Middle frontal gyrus (tissue), 1 donor: ENCODE measurements around the gene NPTN.
"Not testable (repeated sequence)": the region's sequence is repeated elsewhere in the genome, so short reads cannot be mapped to it uniquely, and the experiment has no call there.

Experiments used
- DNase-seq: peaks from one replicate; pipeline ENCODE4 v3.0.0-alpha.2; 2015; ENCODE audit warnings: low spot score; ENCODE audit errors: extremely low spot score

NPTN gene

GRCh38 chr15:73573037-73573436 is 60.2 kb downstream of the NPTN start:
- DNase-seq, result no peak

GRCh38 chr15:73572296-73572695 is 60.9 kb downstream of the NPTN start:
- DNase-seq, result no peak

GRCh38 chr15:73571346-73571745 is 61.8 kb downstream of the NPTN start:
- no peak for DNase-seq

- no peak for DNase-seq
Observed at GRCh38 chr15:73570355-73571032, 62.7 kb downstream of the NPTN start.

- no peak for DNase-seq
Observed at GRCh38 chr15:73569361-73569760, 63.8 kb downstream of the NPTN start.

- no peak for DNase-seq
Observed at GRCh38 chr15:73568564-73569280, 64.5 kb downstream of the NPTN start.

- no peak for DNase-seq
Observed at GRCh38 chr15:73567020-73567419, 66.2 kb downstream of the NPTN start.

- no peak for DNase-seq
Observed at GRCh38 chr15:73564255-73564654, 68.9 kb downstream of the NPTN start.

- DNase-seq, result peak; percentile 59
Observed at GRCh38 chr15:73560501-73561117, 72.6 kb downstream of the NPTN start.

- no peak for DNase-seq
Observed at GRCh38 chr15:73558529-73558928, 74.7 kb downstream of the NPTN start.

- no peak for DNase-seq
Observed at GRCh38 chr15:73555080-73555479, 78.1 kb downstream of the NPTN start.

GRCh38 chr15:73550190-73550589 is 83.0 kb downstream of the NPTN start:
- DNase-seq, result no peak

GRCh38 chr15:73548925-73549324 is 84.3 kb downstream of the NPTN start:
- DNase-seq, result not testable (repeated sequence)

- no peak for DNase-seq
Observed at GRCh38 chr15:73541479-73541878, 91.7 kb downstream of the NPTN start.

GRCh38 chr15:73540161-73540560 is 93.0 kb downstream of the NPTN start:
- DNase-seq, result no peak

GRCh38 chr15:73539212-73540128 is 93.7 kb downstream of the NPTN start:
- DNase-seq, result no peak

GRCh38 chr15:73538563-73539211 is 94.5 kb downstream of the NPTN start:
- DNase-seq, result no peak

- DNase-seq, result no peak
Observed at GRCh38 chr15:73538123-73538522, 95.1 kb downstream of the NPTN start.

GRCh38 chr15:73530649-73531048 is 102.5 kb downstream of the NPTN start:
- DNase-seq, result no peak

GRCh38 chr15:73527598-73527997 is 105.6 kb downstream of the NPTN start:
- no peak for DNase-seq

- DNase-seq, result no peak
Observed at GRCh38 chr15:73524919-73525318, 108.3 kb downstream of the NPTN start.
